HEK293 (cell line): ENCODE data around the gene CREBRF.

Experiments
- CTCF ChIA-PET: fragments of 350-600 bp; formaldehyde crosslinking; extraction: SDS; loops from one replicate; lab custom pipeline; 2021; ENCODE audit warnings: antibody characterized with exemption; lab: Yijun Ruan, JAX
- POLR2A ChIA-PET: fragments of 300-600 bp; formaldehyde crosslinking; extraction: SDS; loops from one replicate; lab custom pipeline; 2020; ENCODE audit warnings: antibody characterized with exemption, inconsistent platforms; lab: Yijun Ruan, JAX
- H3K27ac ChIP-seq: fragments of 200-500 bp; sonication (Bioruptor generic); 2 replicates; pipeline ENCODE4 v1.5.1; 2014; ENCODE audit warnings: low read depth, low read length, control low read depth, inconsistent platforms; ENCODE audit errors: extremely low read depth
- H3K36me3 ChIP-seq, 2 experiments: fragments of 200-500 bp in 1 of 2; sonication (Bioruptor generic) in 1 of 2; 1 replicate in 1 of 2; 2 replicates in 1 of 2; pipeline ENCODE4 v1.5.1; 2014 to 2017; ENCODE audit warnings: inconsistent platforms in 2 of 2, low read length in 2 of 2; ENCODE audit not compliant: control insufficient read depth in 2 of 2, insufficient read depth in 1 of 2
- H3K4me1 ChIP-seq: fragments of 200-500 bp; sonication (Bioruptor generic); 2 replicates; pipeline ENCODE4 v1.5.1; 2014; ENCODE audit warnings: mild to moderate bottlenecking, low read length, inconsistent platforms; ENCODE audit not compliant: control insufficient read depth, insufficient read depth
- H3K4me3 ChIP-seq: 2 replicates; pipeline ENCODE4 v1.5.1; 2011; ENCODE audit warnings: low read depth, mild to moderate bottlenecking, control low read depth, low read length, moderate library complexity
- H3K9me3 ChIP-seq: fragments of 200-500 bp; sonication (Bioruptor generic); 2 replicates; pipeline ENCODE4 v1.5.1; 2014; ENCODE audit warnings: low read depth, low read length, inconsistent platforms; ENCODE audit not compliant: control insufficient read depth, insufficient read depth
- AEBP2 ChIP-seq: fragments of 450-650 bp; formaldehyde crosslinking; IDR thresholded peaks from 2 replicates; pipeline ENCODE4 v1.5.1; 2016; ENCODE audit warnings: missing biosample characterization, missing genetic modification characterization, borderline replicate concordance
- KLF16 ChIP-seq: fragments of 450-650 bp; formaldehyde crosslinking; IDR thresholded peaks from 2 replicates; pipeline ENCODE4 v1.5.1; 2017; ENCODE audit warnings: missing biosample characterization, missing genetic modification characterization
- PRDM10 ChIP-seq: fragments of 450-650 bp; formaldehyde crosslinking; IDR thresholded peaks from 2 replicates; pipeline ENCODE4 v1.5.1; 2016; ENCODE audit warnings: missing biosample characterization, missing genetic modification characterization
- PRDM2 ChIP-seq: fragments of 450-650 bp; formaldehyde crosslinking; IDR thresholded peaks from 2 replicates; pipeline ENCODE4 v1.5.1; 2016; ENCODE audit warnings: missing biosample characterization, missing genetic modification characterization, borderline replicate concordance
- PRDM6 ChIP-seq: fragments of 450-650 bp; formaldehyde crosslinking; IDR thresholded peaks from 2 replicates; pipeline ENCODE4 v1.5.1; 2017; ENCODE audit warnings: missing biosample characterization, missing genetic modification characterization
- ZBTB20 ChIP-seq: fragments of 450-650 bp; formaldehyde crosslinking; IDR thresholded peaks from 2 replicates; pipeline ENCODE4 v1.5.1; 2016; ENCODE audit warnings: missing biosample characterization, missing genetic modification characterization
- ZBTB21 ChIP-seq: fragments of 450-650 bp; formaldehyde crosslinking; IDR thresholded peaks from 2 replicates; pipeline ENCODE4 v1.5.1; 2017; ENCODE audit warnings: missing biosample characterization, missing genetic modification characterization
- ZBTB7A ChIP-seq: fragments of 450-650 bp; formaldehyde crosslinking; IDR thresholded peaks from 2 replicates; pipeline ENCODE4 v1.5.1; 2016; ENCODE audit warnings: low read depth, missing biosample characterization, missing genetic modification characterization
- ZNF10 ChIP-seq: fragments of 450-650 bp; formaldehyde crosslinking; IDR thresholded peaks from 2 replicates; pipeline ENCODE4 v1.5.1; 2017; ENCODE audit warnings: missing biosample characterization, missing genetic modification characterization
- ZNF18 ChIP-seq: fragments of 450-650 bp; formaldehyde crosslinking; IDR thresholded peaks from 2 replicates; pipeline ENCODE4 v1.5.1; 2016; ENCODE audit warnings: missing biosample characterization, missing genetic modification characterization
- ZNF335 ChIP-seq: fragments of 450-650 bp; formaldehyde crosslinking; conservative IDR thresholded peaks from 2 replicates; pipeline ENCODE4 v1.5.1; 2016; ENCODE audit warnings: missing biosample characterization, missing genetic modification characterization
- ZNF362 ChIP-seq: fragments of 450-650 bp; formaldehyde crosslinking; IDR thresholded peaks from 2 replicates; pipeline ENCODE4 v1.5.1; 2016; ENCODE audit warnings: missing biosample characterization, missing genetic modification characterization
- ZNF416 ChIP-seq: fragments of 450-650 bp; formaldehyde crosslinking; IDR thresholded peaks from 2 replicates; pipeline ENCODE4 v1.5.1; 2016; ENCODE audit warnings: missing biosample characterization, missing genetic modification characterization
- ZNF600 ChIP-seq: fragments of 450-650 bp; formaldehyde crosslinking; IDR thresholded peaks from 2 replicates; pipeline ENCODE4 v1.5.1; 2016; ENCODE audit warnings: missing biosample characterization, missing genetic modification characterization
- ZNF629 ChIP-seq: fragments of 450-650 bp; formaldehyde crosslinking; IDR thresholded peaks from 2 replicates; pipeline ENCODE4 v1.5.1; 2017; ENCODE audit warnings: missing biosample characterization, missing genetic modification characterization
- ZNF837 ChIP-seq: fragments of 450-650 bp; formaldehyde crosslinking; IDR thresholded peaks from 2 replicates; pipeline ENCODE4 v1.5.1; 2016; ENCODE audit warnings: missing biosample characterization, missing genetic modification characterization

Gene CREBRF

GRCh38 chr5:173015598-173016455 is 40.3 kb upstream of the CREBRF start:
- H3K9me3 ChIP-seq = no peaks in the 10 kb centered on the region
- no peak overlapping the region for H3K27ac ChIP-seq
- ChIA-PET POLR2A (interaction anchor here (0.6 to 1.2 kb wide), 3 partner anchors 32 to 116 kb away, joined by 4 to 6 read pairs (median 5); partner anchors contain the start of gene ATP6V0E1), CTCF (interaction anchor here (0.6 to 0.9 kb wide), 6 partner anchors 9 to 309 kb away, joined by 3 to 4 read pairs (median 3); no protein-coding TSS in a partner anchor)
- H3K4me3 ChIP-seq = no peak overlapping the region
- peaks cover 9% of the 10 kb centered on the region for H3K4me1 ChIP-seq
- TF ChIP-seq KLF16 (tag by site-specific recombination) (no peak), PRDM2 (tag by site-specific recombination) (no peak), ZNF10 (tag by site-specific recombination) (no peak), ZNF18 (tag by site-specific recombination) (no peak), ZBTB21 (tag by site-specific recombination) (no peak), ZNF837 (tag by site-specific recombination) (no peak), ZNF416 (tag by site-specific recombination) (no peak)
- peaks cover 3 to 11% of the 10 kb centered on the region in 2 experiments; a peak in 2 of 3 replicates for H3K36me3 ChIP-seq

- ChIA-PET CTCF (interaction anchor here (0.6 kb wide), 4 partner anchors 31 to 1958 kb away, joined by 3 to 5 read pairs (median 3); no protein-coding TSS in a partner anchor), POLR2A (interaction anchor here (1.2 kb wide), 1 partner anchor 33 kb away, joined by 6 read pairs; the partner anchor contains the start of gene ATP6V0E1)
- no peak overlapping the region for H3K4me3 ChIP-seq
- no peak overlapping the region for H3K27ac ChIP-seq
- peaks cover 9% of the 10 kb centered on the region for H3K4me1 ChIP-seq
- no peaks in the 10 kb centered on the region for H3K9me3 ChIP-seq
- H3K36me3 ChIP-seq = peaks cover 3 to 17% of the 10 kb centered on the region in 2 experiments; a peak in 2 of 3 replicates
- TF ChIP-seq ZBTB7A (no peak), AEBP2 (tag by site-specific recombination) (no peak), PRDM10 (tag by site-specific recombination) (peak; percentile 82), ZNF362 (tag by site-specific recombination) (peak; percentile 39; the same call in 1 of the 2 replicates), ZNF335 (tag by site-specific recombination) (peak; percentile 59), PRDM6 (tag by site-specific recombination) (peak; percentile 53; the same call in 1 of the 2 replicates), ZBTB20 (no peak), ZNF600 (peak; percentile 64; the same call in 1 of the 2 replicates), ZNF629 (peak; percentile 29; the same call in 1 of the 2 replicates)
- TF ChIP-seq, all 188 proteins: peak for 6
Measured at GRCh38 chr5:173016598-173017046, 39.5 kb upstream of the CREBRF start.
